ENCODE results near the gene OSER1.

The OSER1 gene

DNA sequence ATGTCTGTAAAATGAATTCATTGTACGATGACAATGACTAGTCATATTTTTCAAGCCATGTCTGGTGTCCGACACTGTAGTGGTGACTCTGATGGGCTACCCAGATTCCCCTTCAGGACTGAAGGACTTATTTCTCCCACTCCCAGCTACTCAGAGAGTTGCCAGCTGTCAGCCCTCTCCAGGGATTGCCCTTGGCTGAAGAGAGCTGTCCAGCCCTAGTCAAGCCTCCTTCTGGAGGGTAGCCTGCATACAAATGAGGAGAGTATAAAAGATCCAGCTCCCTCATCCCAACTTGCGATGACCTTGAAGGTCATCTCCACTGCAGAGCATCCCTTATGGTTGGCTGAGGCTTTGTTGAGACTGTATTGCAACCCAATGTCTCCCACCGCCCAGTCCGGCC, 53.5 kb downstream of the OSER1 start:
- DNase-seq = no peak
- Histone ChIP-seq H3K9ac (ENCODE audit: low read depth, low read length) (no peak overlapping the region), H3K4me1 (ENCODE audit: insufficient read depth, low read length) (no peaks in the 10 kb centered on the region), H3K79me2 (ENCODE audit: insufficient read depth, low read length) (no peaks in the 10 kb centered on the region), H2AFZ (ENCODE audit: low read depth, low read length) (no peak overlapping the region), H3K27me3 (ENCODE audit: insufficient read depth, low read length, poor library complexity) (peaks cover 14% of the 10 kb centered on the region), H3K4me2 (ENCODE audit: insufficient read depth, low read length) (no peak overlapping the region), H3K27ac (ENCODE audit: low read length) (no peak overlapping the region), H4K20me1 (ENCODE audit: insufficient read depth, low read length) (no peaks in the 10 kb centered on the region), H3K36me3 (ENCODE audit: insufficient read depth, low read length) (no peaks in the 10 kb centered on the region), H3K4me3 (ENCODE audit: low read depth in 1 of 2, low read length in 2 of 2) (no peak overlapping the region), H3K9me3 (ENCODE audit: insufficient read depth, low read length, severe bottlenecking) (no peaks in the 10 kb centered on the region)
- ATAC-seq (ENCODE audit: insufficient read depth, low read depth) = no peak
- TF ChIP-seq EZH2 (IDR thresholded peaks at IDR 0.05; ENCODE audit: borderline replicate concordance, low read depth, low read length, severe bottlenecking) = no peak
- TF ChIP-seq CTCF (IDR thresholded peaks at IDR 0.05; ENCODE audit: borderline replicate concordance, extremely low read depth, low read length, poor library complexity, severe bottlenecking) = no peak

- no peaks in the 10 kb centered on the region for H3K36me3 ChIP-seq (ENCODE audit: insufficient read depth, low read length)
- DNase-seq (no peak), ATAC-seq (ENCODE audit: insufficient read depth, low read depth) (no peak)
- H3K27me3 ChIP-seq (ENCODE audit: insufficient read depth, low read length, poor library complexity) = peaks cover 14% of the 10 kb centered on the region
- no peak overlapping the region for H3K4me2 ChIP-seq (ENCODE audit: insufficient read depth, low read length)
- H3K9me3 ChIP-seq (ENCODE audit: insufficient read depth, low read length, severe bottlenecking) = no peaks in the 10 kb centered on the region
- H3K4me1 ChIP-seq (ENCODE audit: insufficient read depth, low read length) = no peaks in the 10 kb centered on the region
- no peak overlapping the region for H3K9ac ChIP-seq (ENCODE audit: low read depth, low read length)
- no peaks in the 10 kb centered on the region for H3K79me2 ChIP-seq (ENCODE audit: insufficient read depth, low read length)
- no peak overlapping the region for H3K27ac ChIP-seq (ENCODE audit: low read length)
- H2AFZ ChIP-seq (ENCODE audit: low read depth, low read length) = no peak overlapping the region
- no peaks in the 10 kb centered on the region for H4K20me1 ChIP-seq (ENCODE audit: insufficient read depth, low read length)
- H3K4me3 ChIP-seq (ENCODE audit: low read depth in 1 of 2, low read length in 2 of 2) = no peak overlapping the region
- TF ChIP-seq CTCF (IDR thresholded peaks at IDR 0.05; ENCODE audit: borderline replicate concordance, extremely low read depth, low read length, poor library complexity, severe bottlenecking) = no peak
- TF ChIP-seq EZH2 (IDR thresholded peaks at IDR 0.05; ENCODE audit: borderline replicate concordance, low read depth, low read length, severe bottlenecking) = no peak
These were observed 56.0 kb downstream of the OSER1 start for GRCh38 chr20:44154521-44155001.

GRCh38 chr20:44153636-44154043, 56.9 kb downstream of the OSER1 start:
- no peaks in the 10 kb centered on the region for H4K20me1 ChIP-seq (ENCODE audit: insufficient read depth, low read length)
- H3K79me2 ChIP-seq (ENCODE audit: insufficient read depth, low read length) = no peaks in the 10 kb centered on the region
- no peaks in the 10 kb centered on the region for H3K9me3 ChIP-seq (ENCODE audit: insufficient read depth, low read length, severe bottlenecking)
- H3K4me3 ChIP-seq (ENCODE audit: low read depth in 1 of 2, low read length in 2 of 2) = no peak overlapping the region
- H3K4me1 ChIP-seq (ENCODE audit: insufficient read depth, low read length) = no peaks in the 10 kb centered on the region
- no peak overlapping the region for H3K9ac ChIP-seq (ENCODE audit: low read depth, low read length)
- no peak overlapping the region for H3K4me2 ChIP-seq (ENCODE audit: insufficient read depth, low read length)
- no peak for TF ChIP-seq EZH2 (IDR thresholded peaks at IDR 0.05; ENCODE audit: borderline replicate concordance, low read depth, low read length, severe bottlenecking)
- no peak for TF ChIP-seq CTCF (IDR thresholded peaks at IDR 0.05; ENCODE audit: borderline replicate concordance, extremely low read depth, low read length, poor library complexity, severe bottlenecking)
- H3K36me3 ChIP-seq (ENCODE audit: insufficient read depth, low read length) = no peaks in the 10 kb centered on the region
- no peak for DNase-seq
- ATAC-seq (ENCODE audit: insufficient read depth, low read depth) = peak; percentile 45; the same call in 2 of the 3 replicates
- no peak overlapping the region for H2AFZ ChIP-seq (ENCODE audit: low read depth, low read length)
- no peak overlapping the region for H3K27ac ChIP-seq (ENCODE audit: low read length)
- peaks cover 14% of the 10 kb centered on the region for H3K27me3 ChIP-seq (ENCODE audit: insufficient read depth, low read length, poor library complexity)
